Skeletal muscle cell (primary cell): ENCODE results near the gene MPP2.
"Not testable (repeated sequence)": the region's sequence is repeated elsewhere in the genome, so short reads cannot be mapped to it uniquely, and the experiment has no call there.

Source experiments
- DNase-seq: peaks from one replicate; pipeline ENCODE4 v3.0.0-alpha.2; 2010; ENCODE audit warnings: low read depth
- H3K4me3 ChIP-seq: 2 replicates; pipeline ENCODE4 v1.5.1; 2011; ENCODE audit warnings: low read depth, mild to moderate bottlenecking, control low read depth, low read length, moderate library complexity

Gene MPP2

GRCh38 chr17:43906951-43907424 lies 348 bp downstream of the MPP2 start:
- peak overlapping the region; percentile 86 for H3K4me3 ChIP-seq
- DNase-seq, result no peak

GRCh38 chr17:43905985-43906852 lies 1.1 kb downstream of the MPP2 start:
- DNase-seq, result no peak

GRCh38 chr17:43905400-43905984 lies 1.8 kb downstream of the MPP2 start:
- peak overlapping the region; percentile 86 for H3K4me3 ChIP-seq
- no peak for DNase-seq

More at GRCh38 chr17:43905985-43906852, 1.1 kb downstream of the MPP2 start:
- peak overlapping the region; percentile 86 for H3K4me3 ChIP-seq

- H3K4me3 ChIP-seq, result no peak overlapping the region
- no peak for DNase-seq
Observed at GRCh38 chr17:43901861-43902589, 5.3 kb downstream of the MPP2 start.

GRCh38 chr17:43900858-43901754 lies 6.2 kb downstream of the MPP2 start:
- H3K4me3 ChIP-seq, result peak overlapping the region; percentile 54
- no peak for DNase-seq

GRCh38 chr17:43900183-43900857 lies 7.0 kb downstream of the MPP2 start:
- H3K4me3 ChIP-seq, result peak overlapping the region; percentile 54
- DNase-seq, result peak; percentile 37

- no peak for DNase-seq
- no peak overlapping the region for H3K4me3 ChIP-seq
Observed at GRCh38 chr17:43898446-43898845, 8.9 kb downstream of the MPP2 start.

- H3K4me3 ChIP-seq, result no peak overlapping the region
- no peak for DNase-seq
Observed at GRCh38 chr17:43897831-43898230, 9.5 kb downstream of the MPP2 start.

GRCh38 chr17:43894494-43894893 lies 12.8 kb downstream of the MPP2 start:
- H3K4me3 ChIP-seq, DNase-seq: not testable (repeated sequence)

- no peak overlapping the region for H3K4me3 ChIP-seq
- DNase-seq, result no peak
Observed at GRCh38 chr17:43892647-43892952, 14.7 kb downstream of the MPP2 start.

- DNase-seq, result no peak
- no peak overlapping the region for H3K4me3 ChIP-seq
Observed at GRCh38 chr17:43891851-43892646, 15.3 kb downstream of the MPP2 start.

GRCh38 chr17:43890240-43890639 lies 17.1 kb downstream of the MPP2 start:
- H3K4me3 ChIP-seq, result no peak overlapping the region
- no peak for DNase-seq

- H3K4me3 ChIP-seq, result no peak overlapping the region
- DNase-seq, result no peak
Observed at GRCh38 chr17:43888548-43888947, 18.8 kb downstream of the MPP2 start.

GRCh38 chr17:43882761-43883415 lies 24.4 kb downstream of the MPP2 start:
- no peak overlapping the region for H3K4me3 ChIP-seq
- no peak for DNase-seq

GRCh38 chr17:43881758-43882505 lies 25.4 kb downstream of the MPP2 start:
- H3K4me3 ChIP-seq, result no peak overlapping the region
- no peak for DNase-seq

- no peak overlapping the region for H3K4me3 ChIP-seq
- no peak for DNase-seq
Observed at GRCh38 chr17:43881181-43881580, 26.2 kb downstream of the MPP2 start.

GRCh38 chr17:43880420-43880991 lies 26.8 kb downstream of the MPP2 start:
- no peak overlapping the region for H3K4me3 ChIP-seq
- no peak for DNase-seq
